ENCODE measurements around the gene CMSS1.

- TF ChIP-seq RFX5 (IDR thresholded peaks at IDR 0.05; ENCODE audit: low read length) (no peak), CTCF (IDR thresholded peaks at IDR 0.05) (no peak), YY1 (IDR thresholded peaks at IDR 0.05; ENCODE audit: low read depth) (no peak), REST (IDR thresholded peaks at IDR 0.05; ENCODE audit: low read depth, low read length) (no peak), CHD2 (IDR thresholded peaks at IDR 0.05; ENCODE audit: low read length, partially characterized antibody) (no peak), MAX (IDR thresholded peaks at IDR 0.05; ENCODE audit: low read depth) (no peak), USF1 (IDR thresholded peaks at IDR 0.05; ENCODE audit: borderline replicate concordance, low read depth) (no peak), FOSL2 (IDR thresholded peaks at IDR 0.05; ENCODE audit: borderline replicate concordance, low read depth) (no peak)
These were observed 296.2 kb downstream of the CMSS1 start for GRCh38 chr3:100113723-100114412.

All from SK-N-SH (cell line).